Erythroblast (primary cell): Measurements from ENCODE around the gene NRTN.

Experiments
- GATA1 ChIP-seq: IDR thresholded peaks from 2 replicates; pipeline ENCODE4 v1.6.1; 2011; ENCODE audit warnings: low read depth, mild to moderate bottlenecking, control low read depth, low read length, moderate library complexity
- POLR2A ChIP-seq: IDR thresholded peaks from 2 replicates; pipeline ENCODE4 v1.6.1; 2011; ENCODE audit warnings: mild to moderate bottlenecking, low read length

GRCh38 chr19:5787409-5788182 is 17.3 kb upstream of the NRTN start:
- TF ChIP-seq POLR2A (no peak), GATA1 (no peak)
